GM12878 (cell line): ENCODE data around the gene SYS1. TPM values are rescaled to one million over a fixed set of nuclear protein-coding genes. Genes with fewer than 3 reads are reported as not detected.

Experiments
- CBX3 ChIP-seq: fragments of 200-600 bp; sonication (generic); IDR thresholded peaks from 2 replicates; pipeline ENCODE4 v1.6.1; 2016; ENCODE audit warnings: low read depth, borderline replicate concordance
- CEBPB ChIP-seq, 2 experiments: fragments of 150-350 bp in 1 of 2; IDR thresholded peaks; 2 replicates each; pipeline ENCODE4 v1.6.1; 2012 to 2014; ENCODE audit warnings: low read depth in 2 of 2, low read length in 2 of 2, borderline replicate concordance in 1 of 2, inconsistent platforms in 1 of 2
- CREM ChIP-seq: IDR thresholded peaks from 2 replicates; pipeline ENCODE4 v1.6.1; 2014; ENCODE audit warnings: antibody characterized with exemption, low read depth
- ELK1 ChIP-seq: IDR thresholded peaks from 2 replicates; pipeline ENCODE4 v1.6.1; 2012; ENCODE audit warnings: low read depth, low read length, improper control_type of control experiment
- ETV6 ChIP-seq, 2 experiments: fragments of 450-650 bp in 1 of 2; IDR thresholded peaks in 1 of 2; conservative IDR thresholded peaks in 1 of 2; 2 replicates each; pipeline ENCODE4 v1.6.1; 2014; ENCODE audit warnings: antibody characterized with exemption in 1 of 2, borderline replicate concordance in 1 of 2, low read depth in 1 of 2, mild to moderate bottlenecking in 1 of 2, moderate library complexity in 1 of 2
- EZH2 ChIP-seq: IDR thresholded peaks from 2 replicates; pipeline ENCODE4 v1.6.1; 2012; ENCODE audit warnings: low read depth, mild to moderate bottlenecking, control low read depth, inconsistent platforms, low read length, borderline replicate concordance; ENCODE audit not compliant: control insufficient read depth
- GABPA ChIP-seq: IDR thresholded peaks from 2 replicates; pipeline ENCODE4 v1.6.1; 2014; ENCODE audit warnings: antibody characterized with exemption, low read depth, mild to moderate bottlenecking, inconsistent platforms
- HDAC6 ChIP-seq: fragments of 200-600 bp; sonication (generic); IDR thresholded peaks from one replicate; pipeline ENCODE4 v1.8.0; 2017; ENCODE audit warnings: antibody characterized with exemption; ENCODE audit not compliant: unreplicated experiment
- JUNB ChIP-seq: IDR thresholded peaks from 2 replicates; pipeline ENCODE4 v1.6.1; 2016; ENCODE audit warnings: antibody characterized with exemption, mild to moderate bottlenecking
- NR2C2 ChIP-seq: IDR thresholded peaks from 2 replicates; pipeline ENCODE4 v1.6.1; 2011; ENCODE audit warnings: borderline replicate concordance, low read depth; ENCODE audit not compliant: control insufficient read depth, insufficient read length
- RBBP5 ChIP-seq: fragments of 200-600 bp; sonication (generic); conservative IDR thresholded peaks from 2 replicates; pipeline ENCODE4 v1.6.1; 2016
- RFX5 ChIP-seq: IDR thresholded peaks from 2 replicates; pipeline ENCODE4 v1.6.1; 2011; ENCODE audit warnings: low read depth, low read length, improper control_type of control experiment
- SIN3A ChIP-seq: IDR thresholded peaks from 2 replicates; pipeline ENCODE4 v1.6.1; 2012; ENCODE audit warnings: low read depth, low read length, improper control_type of control experiment
- STAT3 ChIP-seq: IDR thresholded peaks from 2 replicates; pipeline ENCODE4 v1.6.1; 2011; ENCODE audit warnings: low read depth, low read length, improper control_type of control experiment
- YBX1 ChIP-seq: fragments of 450-650 bp; IDR thresholded peaks from 2 replicates; pipeline ENCODE4 v1.6.1; 2016; ENCODE audit warnings: antibody characterized with exemption
- ZBTB11 ChIP-seq: fragments of 450-650 bp; formaldehyde crosslinking; IDR thresholded peaks from 2 replicates; pipeline ENCODE4 v1.5.0; 2022; ENCODE audit warnings: mild to moderate bottlenecking, missing genetic modification characterization
- polyA plus RNA-seq, 11 experiments: library from polyadenylated mRNA; depleted of rRNA in 4 of 11; unstranded in 6 of 11; stranded (reverse) in 5 of 11; fragments of >200 nt; fragmentation: Nextera tagmentation in 4 of 11; fragmentation: Illumina TruSeq in 1 of 11; extraction: Ambion mirVana in 4 of 11; extraction: Trizol in 1 of 11; gene quantifications; 1 replicate in 1 of 11; 2 replicates in 10 of 11; pipeline versions ENCODE4 v1.2.1 to v1.2.3, GENCODE V29; 2011 to 2016; ENCODE audit warnings: inconsistent platforms in 2 of 11, missing spikeins in 2 of 11, low read depth in 1 of 11
- total RNA-seq, 4 experiments: library from RNA; depleted of rRNA in 3 of 4; stranded (reverse); fragments of >200 nt in 3 of 4; fragmentation: Illumina TruSeq in 1 of 4; extraction: Trizol in 1 of 4; gene quantifications; 2 replicates each; pipeline versions ENCODE4 v1.2.1 to v1.2.3, GENCODE V29; 2013 to 2021
- TF ChIP-seq, protein P1 (sequence below), 3 experiments: IDR thresholded peaks in 2 of 3; conservative IDR thresholded peaks in 1 of 3; 2 replicates each; pipeline ENCODE4 v1.5.1; 2011; ENCODE audit warnings: low read depth in 3 of 3, low read length in 3 of 3, mild to moderate bottlenecking in 3 of 3, control low read depth in 2 of 3, moderate library complexity in 2 of 3, inconsistent platforms in 1 of 3, mixed read lengths in 1 of 3; ENCODE audit not compliant: control insufficient read depth in 2 of 3, insufficient read depth in 1 of 3; ENCODE audit errors: extremely low read depth in 1 of 3
- TF ChIP-seq, protein P2 (sequence below): IDR thresholded peaks from 2 replicates; pipeline ENCODE4 v1.6.1; 2011; ENCODE audit warnings: borderline replicate concordance, low read depth, mild to moderate bottlenecking, moderate library complexity, low read length; ENCODE audit not compliant: insufficient read depth, poor library complexity, severe bottlenecking
- TF ChIP-seq, protein P3 (sequence below): IDR thresholded peaks from 2 replicates; pipeline ENCODE4 v1.6.1; 2011; ENCODE audit warnings: low read depth, low read length, improper control_type of control experiment, borderline replicate concordance

Gene SYS1
- total and polyA plus RNA-seq, 10 of the 15 experiments (the other 5 are each of a cell fraction or from before 2014, with no cell fraction given), result 5.1 to 22.6 (median 9.3) TPM

- peak; percentile 88 for TF ChIP-seq JUNB
- peak; percentile 60; the same call in 1 of the 2 replicates for TF ChIP-seq GABPA
- TF ChIP-seq, protein P1, sequence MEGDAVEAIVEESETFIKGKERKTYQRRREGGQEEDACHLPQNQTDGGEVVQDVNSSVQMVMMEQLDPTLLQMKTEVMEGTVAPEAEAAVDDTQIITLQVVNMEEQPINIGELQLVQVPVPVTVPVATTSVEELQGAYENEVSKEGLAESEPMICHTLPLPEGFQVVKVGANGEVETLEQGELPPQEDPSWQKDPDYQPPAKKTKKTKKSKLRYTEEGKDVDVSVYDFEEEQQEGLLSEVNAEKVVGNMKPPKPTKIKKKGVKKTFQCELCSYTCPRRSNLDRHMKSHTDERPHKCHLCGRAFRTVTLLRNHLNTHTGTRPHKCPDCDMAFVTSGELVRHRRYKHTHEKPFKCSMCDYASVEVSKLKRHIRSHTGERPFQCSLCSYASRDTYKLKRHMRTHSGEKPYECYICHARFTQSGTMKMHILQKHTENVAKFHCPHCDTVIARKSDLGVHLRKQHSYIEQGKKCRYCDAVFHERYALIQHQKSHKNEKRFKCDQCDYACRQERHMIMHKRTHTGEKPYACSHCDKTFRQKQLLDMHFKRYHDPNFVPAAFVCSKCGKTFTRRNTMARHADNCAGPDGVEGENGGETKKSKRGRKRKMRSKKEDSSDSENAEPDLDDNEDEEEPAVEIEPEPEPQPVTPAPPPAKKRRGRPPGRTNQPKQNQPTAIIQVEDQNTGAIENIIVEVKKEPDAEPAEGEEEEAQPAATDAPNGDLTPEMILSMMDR (IDR thresholded peaks at IDR 0.05 in 2 of 3, conservative IDR thresholded peaks at IDR 0.05 in 1 of 3; ENCODE audit: control insufficient read depth in 2 of 3, extremely low read depth in 1 of 3, insufficient read depth in 1 of 3, low read depth in 3 of 3, low read length in 3 of 3), result peak in 1 of 3 experiments; percentile 20; a peak in 2 of 6 replicates
- TF ChIP-seq ETV6 (conservative IDR thresholded peaks at IDR 0.05 in 1 of 2, IDR thresholded peaks at IDR 0.05 in 1 of 2; ENCODE audit: borderline replicate concordance in 1 of 2, low read depth in 1 of 2), result peak in 1 of 2 experiments; percentile 95; a peak in 2 of 4 replicates
- 0 out of 2 replicates have a peak, but pooled peaks have one; percentile 53 for TF ChIP-seq EZH2
- no peak for TF ChIP-seq ZBTB11
- no peak for TF ChIP-seq RBBP5
- TF ChIP-seq RFX5, result no peak
- TF ChIP-seq CEBPB (IDR thresholded peaks at IDR 0.05; ENCODE audit: borderline replicate concordance in 1 of 2, low read depth in 2 of 2, low read length in 2 of 2), result peak in 1 of 2 experiments; percentile 97; a peak in 2 of 4 replicates
- no peak for TF ChIP-seq HDAC6
- TF ChIP-seq, protein P2, sequence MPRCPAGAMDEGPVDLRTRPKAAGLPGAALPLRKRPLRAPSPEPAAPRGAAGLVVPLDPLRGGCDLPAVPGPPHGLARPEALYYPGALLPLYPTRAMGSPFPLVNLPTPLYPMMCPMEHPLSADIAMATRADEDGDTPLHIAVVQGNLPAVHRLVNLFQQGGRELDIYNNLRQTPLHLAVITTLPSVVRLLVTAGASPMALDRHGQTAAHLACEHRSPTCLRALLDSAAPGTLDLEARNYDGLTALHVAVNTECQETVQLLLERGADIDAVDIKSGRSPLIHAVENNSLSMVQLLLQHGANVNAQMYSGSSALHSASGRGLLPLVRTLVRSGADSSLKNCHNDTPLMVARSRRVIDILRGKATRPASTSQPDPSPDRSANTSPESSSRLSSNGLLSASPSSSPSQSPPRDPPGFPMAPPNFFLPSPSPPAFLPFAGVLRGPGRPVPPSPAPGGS, result peak; percentile 82
- TF ChIP-seq NR2C2, result no peak
- peak; percentile 91 for TF ChIP-seq CREM
- peak; percentile 75; the same call in 1 of the 2 replicates for TF ChIP-seq STAT3
- TF ChIP-seq SIN3A, result no peak
- TF ChIP-seq YBX1, result 0 out of 2 replicates have a peak, but pooled peaks have one; percentile 71
- peak; percentile 94 for TF ChIP-seq ELK1
- no peak for TF ChIP-seq CBX3
- TF ChIP-seq, protein P3, sequence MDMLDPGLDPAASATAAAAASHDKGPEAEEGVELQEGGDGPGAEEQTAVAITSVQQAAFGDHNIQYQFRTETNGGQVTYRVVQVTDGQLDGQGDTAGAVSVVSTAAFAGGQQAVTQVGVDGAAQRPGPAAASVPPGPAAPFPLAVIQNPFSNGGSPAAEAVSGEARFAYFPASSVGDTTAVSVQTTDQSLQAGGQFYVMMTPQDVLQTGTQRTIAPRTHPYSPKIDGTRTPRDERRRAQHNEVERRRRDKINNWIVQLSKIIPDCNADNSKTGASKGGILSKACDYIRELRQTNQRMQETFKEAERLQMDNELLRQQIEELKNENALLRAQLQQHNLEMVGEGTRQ, result no peak; the same call in 1 of the 2 replicates
Measured at GRCh38 chr20:45368221-45368980, 5.4 kb downstream of the SYS1 start (continued).
